Stimulated activated CD8-positive, alpha-beta memory T cell treated with anti-CD3 and anti-CD28 coated beads, Interleukin-15, amount 100 ng/mL, for 48 hours (primary cell): ENCODE data around the gene ABCC5.
A peak's percentile ranks its signal among the peaks of the same experiment; 100 is the strongest.
"Not testable (repeated sequence)": the region's sequence is repeated elsewhere in the genome, so short reads cannot be mapped to it uniquely, and the experiment has no call there.

Source experiments
- DNase-seq, 2 donors: peaks; one replicate each; pipeline ENCODE4 v3.0.0-alpha.2; 2020; ENCODE audit warnings: low read depth in 2 of 2

The ABCC5 gene

GRCh38 chr3:184017672-184018423 is at the start of gene ABCC5:
TSS of gene ABCC5 (minus strand) at chr3:184017884. CDS start at chr3:184014392, 3,492 bp downstream.
- DNase-seq, result peak; percentile 74 to 75

- DNase-seq, result no peak
Observed at GRCh38 chr3:184066211-184066610, 48.5 kb upstream of the ABCC5 start.

- DNase-seq, result no peak
Observed at GRCh38 chr3:184062637-184063036, 45.0 kb upstream of the ABCC5 start.

- DNase-seq, result no peak
Observed at GRCh38 chr3:184059424-184059823, 41.7 kb upstream of the ABCC5 start.

GRCh38 chr3:184058029-184058428 is 40.3 kb upstream of the ABCC5 start:
- DNase-seq, result no peak

- DNase-seq, result no peak
Observed at GRCh38 chr3:184052767-184053166, 35.1 kb upstream of the ABCC5 start, which contains the start of gene HTR3C. TSS of gene HTR3C (plus strand) at chr3:184053047. CDS start at chr3:184053081, 34 bp downstream.

- no peak for DNase-seq
Observed at GRCh38 chr3:184050217-184050847, 32.6 kb upstream of the ABCC5 start.

- DNase-seq, result no peak
Observed at GRCh38 chr3:184045995-184046394, 28.3 kb upstream of the ABCC5 start.

- no peak for DNase-seq
Observed at GRCh38 chr3:184042617-184043016, 24.9 kb upstream of the ABCC5 start.

- no peak for DNase-seq
Observed at GRCh38 chr3:184040010-184040409, 22.3 kb upstream of the ABCC5 start.

- DNase-seq, result no peak
Observed at GRCh38 chr3:184039414-184039813, 21.7 kb upstream of the ABCC5 start.

- DNase-seq, result not testable (repeated sequence)
Observed at GRCh38 chr3:184038307-184038706, 20.6 kb upstream of the ABCC5 start.

GRCh38 chr3:184037816-184038215 is 20.1 kb upstream of the ABCC5 start:
- no peak for DNase-seq

- no peak for DNase-seq
Observed at GRCh38 chr3:184031187-184031792, 13.6 kb upstream of the ABCC5 start, which contains the start of gene HTR3D. TSS of gene HTR3D (plus strand) at chr3:184031742. CDS start at chr3:184031742, 0 bp downstream.

GRCh38 chr3:184030536-184030935 is 12.9 kb upstream of the ABCC5 start:
- no peak for DNase-seq

GRCh38 chr3:184029443-184029842 is 11.8 kb upstream of the ABCC5 start:
- DNase-seq, result no peak

GRCh38 chr3:184028275-184028890 is 10.7 kb upstream of the ABCC5 start:
- DNase-seq, result not testable (repeated sequence)

- DNase-seq, result not testable (repeated sequence)
Observed at GRCh38 chr3:184025256-184025655, 7.6 kb upstream of the ABCC5 start.

GRCh38 chr3:184022323-184022722 is 4.6 kb upstream of the ABCC5 start:
- no peak for DNase-seq

- DNase-seq, result no peak
Observed at GRCh38 chr3:184018424-184018973, 815 bp upstream of the ABCC5 start.

- DNase-seq, result peak; percentile 35 to 37
Observed at GRCh38 chr3:184016811-184017671, 643 bp downstream of the ABCC5 start.
